ENCODE results near the gene ATXN7L2. TPM values are rescaled to one million over a fixed set of nuclear protein-coding genes. Genes with fewer than 3 reads are reported as not detected.

Gene ATXN7L2
- total RNA-seq, 1 donor from 2014 or later = 4.6 TPM

- H3K27me3 ChIP-seq = no peaks in the 10 kb centered on the region
- H3K27ac ChIP-seq = no peak overlapping the region
- no peak for TF ChIP-seq CTCF (IDR thresholded peaks at IDR 0.05)
- ATAC-seq (no peak), DNase-seq (no peak)
- peaks cover 10% of the 10 kb centered on the region for H3K4me1 ChIP-seq
- no peaks in the 10 kb centered on the region for H3K9me3 ChIP-seq
- no peaks in the 10 kb centered on the region for H3K36me3 ChIP-seq
- H3K4me3 ChIP-seq = no peak overlapping the region
- intact Hi-C loops (cut with DNase I) = loop anchor here (5.0 kb wide), 1 partner anchor 42 kb away; the partner anchor contains the start of gene CYB561D1
These were observed 50.7 kb downstream of the ATXN7L2 start for GRCh38 chr1:109534307-109534858.

GRCh38 chr1:109535481-109535880 lies 51.8 kb downstream of the ATXN7L2 start:
- no peak for TF ChIP-seq CTCF (IDR thresholded peaks at IDR 0.05)
- Histone ChIP-seq H3K4me1 (peaks cover 10% of the 10 kb centered on the region), H3K36me3 (no peaks in the 10 kb centered on the region), H3K27ac (no peak overlapping the region), H3K4me3 (no peak overlapping the region), H3K9me3 (no peaks in the 10 kb centered on the region), H3K27me3 (no peaks in the 10 kb centered on the region)
- intact Hi-C loops (cut with DNase I) = no loop called here
- ATAC-seq (no peak), DNase-seq (no peak)

- intact Hi-C loops (cut with DNase I) = no loop called here
- Histone ChIP-seq H3K4me1 (peaks cover 10% of the 10 kb centered on the region), H3K27me3 (no peaks in the 10 kb centered on the region), H3K4me3 (no peak overlapping the region), H3K36me3 (no peaks in the 10 kb centered on the region), H3K27ac (no peak overlapping the region), H3K9me3 (no peaks in the 10 kb centered on the region)
- DNase-seq (no peak), ATAC-seq (no peak)
- no peak for TF ChIP-seq CTCF (IDR thresholded peaks at IDR 0.05)
These were observed 52.3 kb downstream of the ATXN7L2 start for GRCh38 chr1:109535971-109536491.

GRCh38 chr1:109537450-109538178 lies 53.9 kb downstream of the ATXN7L2 start:
- Histone ChIP-seq H3K36me3 (no peaks in the 10 kb centered on the region), H3K27ac (no peak overlapping the region), H3K4me3 (no peak overlapping the region), H3K4me1 (peaks cover 4% of the 10 kb centered on the region), H3K27me3 (no peaks in the 10 kb centered on the region), H3K9me3 (no peaks in the 10 kb centered on the region)
- intact Hi-C loops (cut with DNase I) = no loop called here
- ATAC-seq = no peak
- DNase-seq = no peak
- no peak for TF ChIP-seq CTCF (IDR thresholded peaks at IDR 0.05)

DNA sequence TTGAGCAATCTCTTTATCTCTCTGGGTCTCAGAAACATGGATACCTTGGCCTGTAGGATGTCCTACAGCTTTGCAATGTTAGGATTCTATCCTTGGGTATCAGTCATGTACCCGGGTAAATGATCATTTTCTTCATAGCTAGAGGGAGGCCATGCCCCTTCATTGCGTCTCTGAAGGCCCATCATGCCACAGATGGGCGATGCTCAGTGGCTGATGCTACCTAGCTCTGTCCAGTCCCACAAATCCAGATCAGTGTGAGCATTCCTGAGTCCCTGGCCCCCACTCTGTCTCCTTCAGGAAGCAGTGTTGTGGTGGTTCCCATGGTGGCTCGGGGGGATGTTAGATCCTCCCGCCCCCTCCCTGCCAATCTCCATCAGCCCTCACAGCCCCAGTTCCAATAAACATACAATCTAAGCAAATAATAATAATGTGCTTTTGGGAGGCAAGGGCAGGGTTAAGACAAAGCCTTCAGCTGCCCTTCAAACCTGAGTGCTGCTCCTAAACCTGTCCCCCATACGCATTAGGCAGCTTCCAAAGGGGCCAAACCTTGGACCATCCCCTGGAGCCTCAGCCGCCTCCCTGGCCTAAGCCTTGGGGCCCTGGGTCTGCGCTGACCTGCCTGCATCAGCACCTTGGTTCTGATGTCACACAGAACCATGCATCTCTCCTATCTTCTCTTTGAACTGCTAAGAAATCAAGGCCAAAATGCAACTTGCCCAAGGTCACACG lies 55.3 kb downstream of the ATXN7L2 start:
- ATAC-seq = no peak
- H3K4me1 ChIP-seq = no peaks in the 10 kb centered on the region
- no peak overlapping the region for H3K27ac ChIP-seq
- no peaks in the 10 kb centered on the region for H3K27me3 ChIP-seq
- TF ChIP-seq CTCF (IDR thresholded peaks at IDR 0.05) = no peak
- H3K4me3 ChIP-seq = no peak overlapping the region
- no peaks in the 10 kb centered on the region for H3K36me3 ChIP-seq
- DNase-seq = no peak
- no peaks in the 10 kb centered on the region for H3K9me3 ChIP-seq
- intact Hi-C loops (cut with DNase I) = no loop called here

All from upper lobe of right lung (tissue), 1 donor.